Measurements from ENCODE around the gene BCAS3. TPM values are rescaled to one million over a fixed set of nuclear protein-coding genes. Genes with fewer than 3 reads are reported as not detected.

The BCAS3 gene
- polyA plus RNA-seq, 3 donors: 10.3 to 19.1 (median 14.7) TPM

DNA sequence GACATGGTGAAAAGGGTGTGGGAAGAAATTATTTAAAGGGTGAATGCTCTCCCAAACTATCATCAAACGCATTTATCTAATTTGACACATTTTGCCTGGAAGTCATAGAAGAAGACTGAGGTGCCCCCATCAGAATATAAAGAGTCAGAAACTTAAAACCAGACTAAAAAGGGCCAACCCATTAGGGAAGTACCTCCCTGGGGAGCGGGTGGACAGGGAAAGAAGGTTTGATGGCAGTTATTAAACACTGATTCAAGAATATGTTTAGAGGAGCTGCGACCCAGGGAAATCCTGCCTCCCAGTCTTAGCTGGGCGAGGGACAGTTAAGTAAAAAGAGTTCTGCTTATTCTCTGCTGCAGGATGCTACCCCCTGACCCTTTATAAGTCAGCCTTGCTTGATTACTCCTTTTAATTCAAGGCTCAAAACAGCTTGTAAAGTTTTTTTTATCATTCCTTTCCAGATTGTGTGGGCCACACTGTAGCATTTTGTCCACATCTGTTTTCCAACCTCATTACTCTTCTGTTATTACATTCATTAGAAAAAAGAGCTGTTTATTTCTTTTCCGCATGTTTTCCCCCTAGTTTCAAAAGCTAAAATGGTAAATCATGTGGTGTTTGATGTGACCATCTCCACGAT is 583.5 kb downstream of the BCAS3 start:
- Histone ChIP-seq H3K79me2 (ENCODE audit: insufficient read depth, low read length) (no peaks in the 10 kb centered on the region), H4K20me1 (ENCODE audit: insufficient read depth, low read length) (no peaks in the 10 kb centered on the region), H3K4me2 (replicated peaks; ENCODE audit: extremely low read depth, low read length, poor library complexity, severe bottlenecking) (no peak overlapping the region), H3K9me3 (replicated peaks in 1 of 2; ENCODE audit: control insufficient read depth in 1 of 2, insufficient read depth in 1 of 2, low read length in 2 of 2) (no peaks in the 10 kb centered on the region), H3K36me3 (replicated peaks in 1 of 2; ENCODE audit: control insufficient read depth in 1 of 2, insufficient read depth in 2 of 2, low read length in 2 of 2) (no peaks in the 10 kb centered on the region), H3K4me3 (replicated peaks in 1 of 3; ENCODE audit: low read depth in 2 of 3, low read length in 3 of 3) (no peak overlapping the region), H2AFZ (ENCODE audit: insufficient read depth, low read depth, low read length, poor library complexity, severe bottlenecking) (no peak overlapping the region), H3K4me1 (ENCODE audit: control insufficient read depth in 1 of 2, insufficient read depth in 2 of 2, low read length in 2 of 2) (no peaks in the 10 kb centered on the region), H3K9ac (ENCODE audit: insufficient read depth, low read length, poor library complexity, severe bottlenecking) (no peak overlapping the region), H3K27ac (ENCODE audit: low read depth in 1 of 2, low read length in 2 of 2) (no peak overlapping the region), H3K27me3 (ENCODE audit: control insufficient read depth in 2 of 2, insufficient read depth in 2 of 2, low read length in 2 of 2) (no peaks in the 10 kb centered on the region)
- Mint-ChIP-seq H3K4me3 (no peak overlapping the region), H3K27ac (no peak overlapping the region), H3K36me3 (no peaks in the 10 kb centered on the region), H3K27me3 (ENCODE audit: low read depth in 3 of 3) (peaks cover 0 to 3% (median 0%) of the 10 kb centered on the region in 3 donors), H3K4me1 (no peaks in the 10 kb centered on the region), H3K9me3 (no peaks in the 10 kb centered on the region)
- WGBS (ENCODE audit: insufficient coverage): 100% methylated on average over 1 of the region's 6 CpGs
- no peak for TF ChIP-seq CTCF (IDR thresholded peaks at IDR 0.05)
- intact Hi-C loops (cut with micrococcal nuclease): no loop called here
- no peak for DNase-seq

GRCh38 chr17:61265397-61265796 is 587.7 kb downstream of the BCAS3 start:
- H3K4me3 Mint-ChIP-seq: no peak overlapping the region
- Histone ChIP-seq H3K4me2 (replicated peaks; ENCODE audit: extremely low read depth, low read length, poor library complexity, severe bottlenecking) (no peak overlapping the region), H3K4me1 (ENCODE audit: control insufficient read depth in 1 of 2, insufficient read depth in 2 of 2, low read length in 2 of 2) (no peaks in the 10 kb centered on the region), H4K20me1 (ENCODE audit: insufficient read depth, low read length) (no peaks in the 10 kb centered on the region), H2AFZ (ENCODE audit: insufficient read depth, low read depth, low read length, poor library complexity, severe bottlenecking) (no peak overlapping the region), H3K36me3 (replicated peaks in 1 of 2; ENCODE audit: control insufficient read depth in 1 of 2, insufficient read depth in 2 of 2, low read length in 2 of 2) (no peaks in the 10 kb centered on the region), H3K9ac (ENCODE audit: insufficient read depth, low read length, poor library complexity, severe bottlenecking) (no peak overlapping the region), H3K79me2 (ENCODE audit: insufficient read depth, low read length) (no peaks in the 10 kb centered on the region), H3K9me3 (replicated peaks in 1 of 2; ENCODE audit: control insufficient read depth in 1 of 2, insufficient read depth in 1 of 2, low read length in 2 of 2) (no peaks in the 10 kb centered on the region), H3K27ac (ENCODE audit: low read depth in 1 of 2, low read length in 2 of 2) (no peak overlapping the region), H3K27me3 (ENCODE audit: control insufficient read depth in 2 of 2, insufficient read depth in 2 of 2, low read length in 2 of 2) (no peaks in the 10 kb centered on the region), H3K4me3 (replicated peaks in 1 of 3; ENCODE audit: low read depth in 2 of 3, low read length in 3 of 3) (no peak overlapping the region)
- H3K4me1 Mint-ChIP-seq: no peaks in the 10 kb centered on the region
- no peak overlapping the region for H3K27ac Mint-ChIP-seq
- intact Hi-C loops (cut with micrococcal nuclease): no loop called here
- no peak for TF ChIP-seq CTCF (IDR thresholded peaks at IDR 0.05)
- no peak for DNase-seq
- H3K36me3 Mint-ChIP-seq: no peaks in the 10 kb centered on the region
- 100% methylated on average over 1 of the region's 2 CpGs for WGBS (ENCODE audit: insufficient coverage)
- H3K27me3 Mint-ChIP-seq (ENCODE audit: low read depth in 3 of 3): peaks cover 0 to 2% (median 1%) of the 10 kb centered on the region in 3 donors
- H3K9me3 Mint-ChIP-seq: peaks cover 0 to 1% (median 0%) of the 10 kb centered on the region in 7 donors

Measured in CD14-positive monocyte (primary cell).